AG09309 (cell line): ENCODE results near the gene PDE6B.

ENCODE experiments used
- DNase-seq: peaks from one replicate; pipeline ENCODE4 v3.0.0-alpha.2; 2010; ENCODE audit warnings: low read depth
- H3K4me3 ChIP-seq: 2 replicates; pipeline ENCODE4 v1.5.1; 2011; ENCODE audit warnings: mild to moderate bottlenecking, low read depth, low read length, moderate library complexity; ENCODE audit not compliant: control insufficient read depth
- CTCF ChIP-seq: IDR thresholded peaks from 2 replicates; pipeline ENCODE4 v1.5.1; 2011; ENCODE audit warnings: mild to moderate bottlenecking, low read depth, low read length, inconsistent platforms; ENCODE audit not compliant: insufficient read depth, control insufficient read depth; ENCODE audit errors: missing control alignments

Gene PDE6B

GRCh38 chr4:706834-707598 is 81.6 kb downstream of the PDE6B start:
- peak overlapping the region; percentile 96 for H3K4me3 ChIP-seq
- no peak for TF ChIP-seq CTCF
- DNase-seq, result no peak

- no peak for TF ChIP-seq CTCF
- H3K4me3 ChIP-seq, result no peak overlapping the region
- DNase-seq, result no peak
Measured at GRCh38 chr4:707929-708630, 82.7 kb downstream of the PDE6B start.

GRCh38 chr4:708631-708933 is 83.2 kb downstream of the PDE6B start:
- no peak for DNase-seq
- no peak for TF ChIP-seq CTCF
- no peak overlapping the region for H3K4me3 ChIP-seq

- no peak for TF ChIP-seq CTCF
- no peak for DNase-seq
- no peak overlapping the region for H3K4me3 ChIP-seq
Measured at GRCh38 chr4:709348-709747, 84.0 kb downstream of the PDE6B start.

GRCh38 chr4:710116-710515 is 84.7 kb downstream of the PDE6B start:
- H3K4me3 ChIP-seq, result no peak overlapping the region
- no peak for DNase-seq
- no peak for TF ChIP-seq CTCF

- no peak for TF ChIP-seq CTCF
- no peak overlapping the region for H3K4me3 ChIP-seq
- no peak for DNase-seq
Measured at GRCh38 chr4:710916-711315, 85.5 kb downstream of the PDE6B start.

- DNase-seq, result no peak
- H3K4me3 ChIP-seq, result no peak overlapping the region
- no peak for TF ChIP-seq CTCF
Measured at GRCh38 chr4:712093-712492, 86.7 kb downstream of the PDE6B start.
